Activated CD4-positive, alpha-beta T cell treated with anti-CD3 and anti-CD28 coated beads, Interleukin-2, Interleukin-6, amounts not matched to agents 100 ng/mL and 50 ng/mL, durations not matched to agents 16 hours and 8 hours (primary cell): Measurements from ENCODE around the gene AFF2.
"Not testable (repeated sequence)": the region's sequence is repeated elsewhere in the genome, so short reads cannot be mapped to it uniquely, and the experiment has no call there.

Source experiments
- DNase-seq: peaks from one replicate; pipeline ENCODE4 v3.0.0-alpha.2; 2020

Gene AFF2

GRCh38 chrX:148871422-148872160 lies 371.2 kb downstream of the AFF2 start:
- DNase-seq = no peak

DNA sequence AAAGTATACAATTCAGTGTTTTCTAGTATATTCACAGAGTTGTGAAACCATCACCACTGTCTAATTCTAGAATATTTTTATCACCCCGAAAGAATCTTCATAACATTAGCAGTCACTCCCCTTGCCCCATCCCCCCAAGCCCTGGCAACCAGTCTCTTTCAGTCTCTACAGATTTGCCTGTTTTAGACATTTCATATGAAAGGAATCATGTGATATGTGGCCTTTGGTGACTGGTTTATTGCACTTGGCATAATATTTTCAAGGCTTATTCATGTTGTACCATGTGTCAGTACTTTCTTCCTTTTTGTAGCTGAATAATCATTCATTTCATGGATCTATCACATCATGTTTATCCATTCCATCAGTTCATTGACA lies 371.7 kb downstream of the AFF2 start:
- no peak for DNase-seq

DNA sequence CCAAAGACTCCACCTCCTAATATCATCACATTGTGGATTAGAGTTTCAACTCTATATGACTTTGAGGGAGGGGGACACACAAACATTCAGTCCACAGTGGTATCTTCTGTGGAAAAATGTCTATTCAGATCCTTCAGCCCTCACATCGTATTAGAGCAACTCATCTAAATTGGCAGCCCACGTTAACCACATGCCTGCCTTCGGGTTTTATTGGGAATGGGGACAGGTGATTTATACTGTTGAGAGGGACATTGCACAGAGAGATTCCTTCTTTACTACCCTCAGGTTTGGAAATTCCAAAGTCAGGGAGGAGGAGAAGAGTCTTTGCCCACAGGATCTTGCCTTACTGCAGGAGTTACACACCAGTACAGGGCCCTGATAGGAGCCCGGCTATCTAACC lies 372.5 kb downstream of the AFF2 start:
- no peak for DNase-seq

DNA sequence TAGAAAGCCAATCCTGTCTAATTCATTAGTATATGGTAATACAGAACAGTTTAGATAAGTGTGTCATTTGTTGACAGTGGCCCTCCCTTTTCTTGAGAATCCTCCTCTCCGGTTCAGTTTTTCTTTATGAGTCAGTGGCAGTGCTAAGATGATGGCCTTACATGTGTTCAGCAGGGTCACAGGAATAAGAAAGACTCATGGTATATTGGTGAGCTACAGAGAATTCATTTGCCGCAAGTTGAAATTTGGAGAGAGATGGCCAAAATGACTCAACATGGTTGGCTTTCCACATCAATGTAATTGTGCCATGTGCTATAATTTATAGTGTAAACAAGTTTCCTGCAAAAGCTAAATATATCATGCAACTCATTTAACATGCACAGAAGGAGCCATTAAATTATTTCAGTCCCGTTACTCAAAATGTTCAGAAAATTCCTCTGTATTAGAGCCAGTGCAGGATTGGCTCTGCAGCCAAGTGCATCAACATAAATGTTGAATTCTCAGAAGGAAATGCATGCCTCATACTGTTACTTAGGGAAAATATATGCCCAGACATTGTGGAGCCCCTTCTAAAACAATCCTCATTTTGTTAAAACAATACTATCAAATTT lies 374.3 kb downstream of the AFF2 start:
- no peak for DNase-seq

GRCh38 chrX:148878371-148878770 lies 378.0 kb downstream of the AFF2 start:
- DNase-seq = no peak

DNA sequence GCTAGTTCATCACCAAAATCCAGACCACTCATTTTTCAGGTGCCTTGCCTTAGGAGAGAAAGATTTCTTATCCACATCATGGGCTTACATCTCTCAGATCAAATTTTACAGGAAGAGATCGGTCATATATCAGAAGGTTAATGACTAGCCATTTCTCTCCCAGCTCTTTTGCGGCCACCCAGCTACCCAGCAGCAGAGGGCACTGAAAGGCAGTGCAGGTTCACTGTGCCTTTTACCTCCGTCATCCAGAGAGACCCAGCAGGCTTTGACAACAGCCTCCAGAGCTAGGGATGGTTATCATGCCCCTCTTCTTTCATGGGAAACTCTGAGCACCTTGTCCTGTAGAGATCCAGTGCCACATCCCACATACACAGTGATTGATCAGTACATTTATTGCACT lies 384.8 kb downstream of the AFF2 start:
- no peak for DNase-seq

DNA sequence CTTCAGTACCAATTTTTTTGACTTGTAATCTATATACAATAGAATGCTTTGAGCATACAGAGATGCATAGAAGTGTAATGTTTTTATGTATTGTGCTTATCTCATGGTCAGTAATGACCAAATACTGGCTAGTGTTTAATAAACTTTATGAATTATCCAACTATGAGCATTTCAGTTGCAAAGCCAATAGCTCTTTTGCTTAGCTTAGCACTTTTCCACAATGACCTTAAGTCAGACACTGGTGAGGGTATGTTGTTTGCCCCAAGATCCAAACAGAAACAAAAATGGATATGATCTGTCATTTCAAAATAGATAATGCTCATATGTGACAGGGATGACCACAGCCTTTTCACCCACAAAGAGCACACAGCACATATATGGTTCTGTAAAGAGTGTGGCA lies 393.0 kb downstream of the AFF2 start:
- no peak for DNase-seq

- DNase-seq = no peak
These were observed 402.2 kb downstream of the AFF2 start for GRCh38 chrX:148902581-148902980.

- no peak for DNase-seq
These were observed 402.8 kb downstream of the AFF2 start for GRCh38 chrX:148903176-148903575.

DNA sequence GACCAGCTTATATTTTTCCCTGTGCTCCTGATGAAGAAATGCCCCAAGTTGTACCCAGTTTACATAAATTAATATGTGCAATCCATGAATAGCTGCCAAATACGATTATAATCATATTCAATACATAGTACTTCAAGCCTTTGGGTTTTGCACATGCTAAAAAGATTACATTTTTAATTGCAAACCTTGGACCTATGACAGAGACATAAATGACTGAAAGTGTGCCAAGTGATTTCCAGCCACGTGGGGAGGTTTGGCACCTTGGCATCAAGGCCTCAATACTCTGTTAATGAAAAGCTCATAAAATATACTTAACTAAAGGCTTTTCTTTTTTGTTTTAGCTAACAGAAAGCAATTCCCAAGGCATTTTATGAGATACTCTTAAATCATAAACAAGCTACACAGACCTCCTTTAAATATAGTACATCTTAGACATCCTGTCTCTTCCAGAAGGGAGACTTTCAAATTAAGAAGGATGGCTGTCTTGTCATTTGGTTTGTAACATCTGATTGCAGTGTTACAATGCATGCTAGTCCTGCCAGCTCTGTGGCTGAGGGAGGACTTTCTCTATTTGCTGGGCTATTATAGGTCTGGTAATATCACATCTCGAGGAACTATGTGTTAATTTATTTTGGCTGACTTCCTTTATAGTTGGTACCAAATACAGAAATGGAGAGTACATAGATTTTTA lies 404.1 kb downstream of the AFF2 start:
- DNase-seq = no peak

- no peak for DNase-seq
These were observed 405.0 kb downstream of the AFF2 start for GRCh38 chrX:148905400-148905799.

- DNase-seq = not testable (repeated sequence)
These were observed 406.2 kb downstream of the AFF2 start for GRCh38 chrX:148906628-148907027.

- DNase-seq = no peak
These were observed 409.3 kb downstream of the AFF2 start for GRCh38 chrX:148909758-148910157.

- no peak for DNase-seq
These were observed 413.6 kb downstream of the AFF2 start for GRCh38 chrX:148913971-148914370.

DNA sequence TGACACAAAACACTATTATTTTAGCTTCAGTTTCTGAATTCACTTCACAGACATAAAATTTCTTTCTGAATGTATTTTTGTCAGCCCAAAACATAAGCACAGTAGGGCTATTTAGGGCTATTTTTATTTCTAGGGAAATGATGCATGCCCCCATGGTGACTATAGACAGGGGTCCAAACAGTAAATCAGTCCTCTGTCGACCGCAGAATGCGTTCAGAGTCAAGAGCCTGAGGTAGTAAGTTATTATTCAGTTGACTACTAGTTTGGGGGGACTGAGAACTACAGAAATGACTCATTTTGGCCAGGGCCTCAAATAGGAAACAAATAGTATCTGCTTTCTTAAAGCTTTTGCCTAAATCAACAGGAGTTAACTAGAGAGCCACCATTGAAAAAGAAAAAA lies 414.4 kb downstream of the AFF2 start:
- DNase-seq = no peak

GRCh38 chrX:148915474-148915873 lies 415.1 kb downstream of the AFF2 start:
- no peak for DNase-seq

GRCh38 chrX:148917441-148917840 lies 417.0 kb downstream of the AFF2 start:
- DNase-seq = no peak

- DNase-seq = no peak
These were observed 423.2 kb downstream of the AFF2 start for GRCh38 chrX:148923631-148924030.

GRCh38 chrX:148926371-148926770 lies 426.0 kb downstream of the AFF2 start:
- DNase-seq = no peak

- no peak for DNase-seq
These were observed 428.4 kb downstream of the AFF2 start for GRCh38 chrX:148928811-148929210.

GRCh38 chrX:148929686-148930085 lies 429.3 kb downstream of the AFF2 start:
- DNase-seq = no peak

DNA sequence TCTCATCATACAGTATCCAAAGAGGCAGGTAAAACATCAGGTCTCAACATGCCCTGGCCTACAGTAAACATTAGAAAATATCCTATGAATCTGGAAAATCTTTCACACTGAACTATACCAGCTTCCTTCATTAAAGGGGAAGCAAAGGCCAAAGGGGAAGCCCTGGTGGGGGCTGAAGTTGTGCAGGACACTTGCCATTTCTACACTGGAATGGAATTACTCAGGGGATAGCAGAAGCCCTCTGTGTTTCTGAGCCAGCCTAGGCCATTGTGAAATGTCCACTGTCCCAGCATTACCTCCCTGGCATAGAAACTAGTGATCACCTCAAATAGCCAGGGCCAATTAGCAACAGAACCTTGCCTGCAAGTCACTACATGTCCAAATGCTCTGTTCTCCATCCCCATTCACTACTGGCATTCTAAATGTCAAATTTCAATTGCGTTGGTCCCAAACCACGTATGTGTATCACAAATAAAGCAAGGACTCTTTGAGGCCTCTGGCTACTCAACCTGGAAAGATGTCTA lies 429.9 kb downstream of the AFF2 start:
- DNase-seq = no peak

DNA sequence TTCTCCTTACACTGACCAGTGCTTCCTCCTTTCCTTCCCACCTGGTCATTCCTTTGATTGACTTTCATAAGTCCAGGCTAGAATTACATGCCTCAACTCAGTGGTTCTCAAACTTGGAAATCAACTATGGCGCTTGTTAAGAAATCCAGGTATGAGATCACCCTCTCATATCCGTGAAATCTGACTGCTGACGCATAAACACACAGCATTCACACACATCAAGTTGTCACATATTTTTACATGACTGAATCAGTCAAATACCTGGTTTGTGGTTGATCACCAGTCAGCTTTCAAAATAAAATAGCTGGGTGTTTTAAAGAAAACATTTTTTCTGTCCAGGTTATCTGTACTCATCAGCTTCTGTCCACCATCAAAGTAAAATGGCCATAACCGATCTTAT lies 433.5 kb downstream of the AFF2 start:
- DNase-seq = no peak

DNA sequence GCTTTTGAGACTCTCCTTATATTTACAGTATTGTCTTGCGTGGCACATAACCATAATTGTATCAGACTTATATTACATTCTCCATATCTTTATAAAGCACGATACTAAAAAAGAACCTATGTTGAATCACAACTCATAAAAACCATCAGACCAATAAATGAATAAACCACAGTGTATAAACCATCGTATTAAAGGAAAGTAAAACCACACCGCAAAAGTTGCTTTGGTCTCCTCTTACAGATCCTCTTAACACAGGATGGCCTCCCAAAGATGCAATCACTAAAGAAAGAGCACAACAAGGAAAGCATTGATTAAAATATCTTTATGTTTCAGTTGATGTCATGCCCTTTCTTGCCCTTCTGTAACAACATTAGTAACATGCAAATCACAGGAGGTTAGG lies 437.9 kb downstream of the AFF2 start:
- DNase-seq = no peak
